Neural cell (in vitro differentiated cells): ENCODE results near the gene NAV1. TPM values are rescaled to one million over a fixed set of nuclear protein-coding genes. Genes with fewer than 3 reads are reported as not detected.

Experiments
- H2AFZ ChIP-seq: fragments of 200-600, 300-800 bp; sonication (generic), shearing (Covaris generic); 2 replicates; pipeline ENCODE4 v1.6.0; 2014; ENCODE audit warnings: low read depth, mild to moderate bottlenecking, antibody characterized with exemption, low read length, moderate library complexity
- H3F3A ChIP-seq: fragments of 200-600 bp; shearing (Covaris generic); 2 replicates; pipeline ENCODE4 v1.6.1; 2016; ENCODE audit warnings: mild to moderate bottlenecking, moderate library complexity, mixed read lengths, antibody characterized with exemption, low read length; ENCODE audit not compliant: insufficient read depth, poor library complexity, severe bottlenecking
- H3K27ac ChIP-seq: fragments of 200-600, 300-800 bp; sonication (generic), shearing (Covaris generic); 2 replicates; pipeline ENCODE4 v1.5.1; 2014; ENCODE audit warnings: mild to moderate bottlenecking, low read length, moderate library complexity
- H3K27me3 ChIP-seq: fragments of 300-800, 200-600 bp; sonication (generic), shearing (Covaris generic); 2 replicates; pipeline ENCODE4 v1.6.0; 2014; ENCODE audit warnings: mild to moderate bottlenecking, low read depth, low read length, moderate library complexity; ENCODE audit not compliant: insufficient read depth
- H3K36me3 ChIP-seq: fragments of 300-800, 200-600 bp; sonication (generic), shearing (Covaris generic); 2 replicates; pipeline ENCODE4 v1.5.1; 2014; ENCODE audit warnings: mild to moderate bottlenecking, antibody characterized with exemption, low read length, moderate library complexity; ENCODE audit not compliant: insufficient read depth
- H3K4me2 ChIP-seq: fragments of 300-800, 200-600 bp; sonication (generic), shearing (Covaris generic); 2 replicates; pipeline ENCODE4 v1.6.0; 2014; ENCODE audit warnings: mild to moderate bottlenecking, low read length
- H3K4me3 ChIP-seq: fragments of 300-800, 200-600 bp; sonication (generic), shearing (Covaris generic); 2 replicates; pipeline ENCODE4 v1.5.1; 2014; ENCODE audit warnings: mild to moderate bottlenecking, low read length, moderate library complexity
- H3K79me2 ChIP-seq: fragments of 200-600 bp; shearing (Covaris generic); replicated peaks from 2 replicates; pipeline ENCODE4 v1.6.0; 2014; ENCODE audit warnings: mild to moderate bottlenecking, low read length, moderate library complexity; ENCODE audit not compliant: insufficient read depth
- H3K9ac ChIP-seq: fragments of 300-800, 200-600 bp; sonication (generic), shearing (Covaris generic); 2 replicates; pipeline ENCODE4 v1.6.1; 2016; ENCODE audit warnings: mild to moderate bottlenecking, low read length, mixed read lengths
- H3K9me2 ChIP-seq: fragments of 200-600 bp; shearing (Covaris generic); 2 replicates; pipeline ENCODE4 v1.6.1; 2016; ENCODE audit warnings: mild to moderate bottlenecking, low read length, mixed read lengths; ENCODE audit not compliant: insufficient read depth
- H3K9me3 ChIP-seq: fragments of 200-600, 300-800 bp; sonication (generic), shearing (Covaris generic); 2 replicates; pipeline ENCODE4 v1.6.1; 2016; ENCODE audit warnings: mild to moderate bottlenecking, mixed run types, low read length, moderate library complexity, mixed read lengths
- H4K20me1 ChIP-seq: fragments of 200-600 bp; shearing (Covaris generic); 2 replicates; pipeline ENCODE4 v1.6.1; 2016; ENCODE audit warnings: mild to moderate bottlenecking, mixed run types; ENCODE audit not compliant: insufficient read depth
- CTCF ChIP-seq: fragments of 450-650 bp; IDR thresholded peaks from 2 replicates; pipeline ENCODE4 v1.5.1; 2014; ENCODE audit warnings: antibody characterized with exemption, mild to moderate bottlenecking, moderate library complexity; ENCODE audit not compliant: poor library complexity, severe bottlenecking
- EP300 ChIP-seq: fragments of 450-650 bp; conservative IDR thresholded peaks from 2 replicates; pipeline ENCODE4 v1.6.1; 2014; ENCODE audit warnings: antibody characterized with exemption, mild to moderate bottlenecking, moderate library complexity; ENCODE audit not compliant: poor library complexity, severe bottlenecking
- EZH2 ChIP-seq: fragments of 200-600, 300-800 bp; shearing (Covaris generic), sonication (generic); IDR thresholded peaks from 2 replicates; pipeline ENCODE4 v1.6.1; 2014; ENCODE audit warnings: antibody characterized with exemption, low read length, borderline replicate concordance, mild to moderate bottlenecking; ENCODE audit not compliant: insufficient read depth, poor library complexity, severe bottlenecking
- MXI1 ChIP-seq: fragments of 450-650 bp; conservative IDR thresholded peaks from 2 replicates; pipeline ENCODE4 v1.6.1; 2014; ENCODE audit warnings: antibody characterized with exemption, mild to moderate bottlenecking; ENCODE audit not compliant: poor library complexity, severe bottlenecking
- POLR2AphosphoS5 ChIP-seq: IDR thresholded peaks from 2 replicates; pipeline ENCODE4 v1.6.1; 2012
- REST ChIP-seq: IDR thresholded peaks from 2 replicates; pipeline ENCODE4 v1.6.1; 2012; ENCODE audit warnings: borderline replicate concordance
- SMC3 ChIP-seq: fragments of 450-650 bp; conservative IDR thresholded peaks from 2 replicates; pipeline ENCODE4 v1.6.1; 2014; ENCODE audit warnings: antibody characterized with exemption, mild to moderate bottlenecking, moderate library complexity; ENCODE audit not compliant: poor library complexity
- TAF1 ChIP-seq: IDR thresholded peaks from 2 replicates; pipeline ENCODE4 v1.6.1; 2012; ENCODE audit warnings: low read depth
- polyA plus RNA-seq: library from polyadenylated mRNA; depleted of rRNA; stranded (reverse); fragments of >200 nt; gene quantifications from 2 replicates; pipeline ENCODE4 v1.2.3, GENCODE V29; 2014

NAV1 gene
- polyA plus RNA-seq, 1 donor from 2014 or later: 33.2 TPM

- Histone ChIP-seq H4K20me1 (no peaks in the 10 kb centered on the region), H3K9me3 (no peaks in the 10 kb centered on the region), H3K4me2 (no peak overlapping the region), H3F3A (no peaks in the 10 kb centered on the region), H3K27ac (no peak overlapping the region), H2AFZ (no peak overlapping the region), H3K79me2 (no peaks in the 10 kb centered on the region), H3K27me3 (peaks cover 17% of the 10 kb centered on the region), H3K9me2 (no peaks in the 10 kb centered on the region), H3K4me3 (no peak overlapping the region), H3K36me3 (no peaks in the 10 kb centered on the region), H3K9ac (no peak overlapping the region)
- TF ChIP-seq REST (no peak), TAF1 (no peak), SMC3 (no peak)
Observed at GRCh38 chr1:201504799-201505502, 34.0 kb upstream of the NAV1 start.

- TF ChIP-seq CTCF (no peak), SMC3 (no peak), REST (no peak), TAF1 (no peak), MXI1 (no peak), POLR2AphosphoS5 (no peak), EP300 (no peak), EZH2 (no peak)
- no peak overlapping the region for H3K4me3 ChIP-seq
- no peaks in the 10 kb centered on the region for H3K9me3 ChIP-seq
- no peaks in the 10 kb centered on the region for H4K20me1 ChIP-seq
- H3K27me3 ChIP-seq: peaks cover 17% of the 10 kb centered on the region
- H3K4me2 ChIP-seq: no peak overlapping the region
- H3K27ac ChIP-seq: no peak overlapping the region
- H3K36me3 ChIP-seq: no peaks in the 10 kb centered on the region
- no peak overlapping the region for H2AFZ ChIP-seq
- no peaks in the 10 kb centered on the region for H3K9me2 ChIP-seq
- no peaks in the 10 kb centered on the region for H3K79me2 ChIP-seq
- H3F3A ChIP-seq: no peaks in the 10 kb centered on the region
- no peak overlapping the region for H3K9ac ChIP-seq
Observed at GRCh38 chr1:201505503-201505890, 33.4 kb upstream of the NAV1 start.
